NCI-H1694 treated with DMSO at 0.1 percent for 48 hours (cell line): ENCODE data around the gene KCNJ18.
"Not testable (repeated sequence)": the region's sequence is repeated elsewhere in the genome, so short reads cannot be mapped to it uniquely, and the experiment has no call there.

Source experiments
- DNase-seq: peaks from one replicate; lab custom pipeline; 2025; lab: John Stamatoyannopoulos, UW

KCNJ18 gene

DNA sequence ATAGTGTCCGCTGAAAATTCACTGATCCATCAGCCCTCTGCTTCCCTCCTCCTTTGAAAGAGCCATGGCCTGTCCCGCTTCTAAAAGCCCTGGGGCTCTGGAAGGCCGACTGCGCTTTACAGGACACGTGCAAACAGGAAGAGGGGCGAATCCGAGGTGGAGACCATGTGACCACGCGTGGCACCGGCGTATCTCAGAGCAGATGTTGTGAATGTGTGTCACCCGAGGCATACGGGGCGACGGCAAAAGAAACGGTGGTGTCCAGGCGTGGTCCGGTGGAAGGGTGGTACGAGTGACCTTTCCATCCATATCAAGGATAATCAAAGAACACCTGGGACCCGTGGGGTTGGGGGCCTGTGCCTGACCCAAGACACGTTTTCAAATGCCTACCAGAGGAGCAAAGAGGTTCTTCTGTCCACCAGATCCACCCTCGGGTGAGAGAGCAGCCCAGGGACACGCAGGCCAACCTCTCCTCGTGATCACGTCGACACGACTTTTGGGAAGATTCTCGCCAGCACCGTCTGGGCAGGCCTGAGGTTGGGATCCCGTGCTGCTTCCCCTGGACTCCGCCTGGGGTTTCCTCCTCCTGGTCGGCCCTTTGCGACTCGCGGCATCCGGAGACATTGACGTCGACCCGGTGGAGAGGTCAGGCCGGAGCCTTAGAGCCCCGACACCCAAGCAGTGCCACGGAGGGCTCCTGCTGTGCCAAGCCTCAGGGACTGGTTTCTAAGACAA lies 7.1 kb upstream of the KCNJ18 start:
- DNase-seq, result not testable (repeated sequence)

DNA sequence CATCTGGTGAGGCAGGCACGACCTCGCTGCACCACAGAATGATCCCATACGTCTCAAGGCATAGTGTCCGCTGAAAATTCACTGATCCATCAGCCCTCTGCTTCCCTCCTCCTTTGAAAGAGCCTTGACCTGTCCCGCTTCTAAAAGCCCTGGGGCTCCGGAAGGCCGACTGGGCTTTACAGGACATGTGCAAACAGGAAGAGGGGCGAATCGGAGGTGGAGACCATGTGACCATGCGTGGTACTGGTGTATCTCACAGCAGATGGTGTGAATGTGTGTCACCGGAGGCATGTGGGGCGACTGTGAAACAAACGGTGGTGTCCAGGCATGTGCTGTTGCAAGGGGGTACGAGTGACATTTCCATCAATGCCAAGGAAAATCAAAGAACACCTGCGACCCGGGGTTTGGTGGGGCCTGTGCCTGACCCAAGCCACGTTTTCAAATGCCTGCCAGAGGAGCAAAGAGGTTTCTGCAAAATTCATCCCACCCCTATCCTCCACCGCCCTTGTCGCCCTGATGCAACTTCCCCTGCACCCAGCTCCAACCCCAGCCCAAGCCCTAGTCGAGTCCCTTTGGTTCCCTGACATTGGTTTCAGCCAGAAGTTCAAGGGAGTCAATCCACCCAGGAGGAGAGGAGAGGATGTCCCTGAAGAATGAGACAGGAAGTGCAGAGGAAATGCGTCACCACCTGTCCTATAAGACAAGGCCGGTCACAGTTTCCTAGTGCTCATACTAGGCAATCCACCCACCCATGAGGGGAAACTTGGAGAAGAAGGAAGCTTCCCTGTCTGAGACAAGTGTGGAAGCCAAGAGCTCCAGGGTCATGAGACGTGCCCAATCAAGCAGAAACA lies 5.9 kb upstream of the KCNJ18 start:
- no peak for DNase-seq

DNA sequence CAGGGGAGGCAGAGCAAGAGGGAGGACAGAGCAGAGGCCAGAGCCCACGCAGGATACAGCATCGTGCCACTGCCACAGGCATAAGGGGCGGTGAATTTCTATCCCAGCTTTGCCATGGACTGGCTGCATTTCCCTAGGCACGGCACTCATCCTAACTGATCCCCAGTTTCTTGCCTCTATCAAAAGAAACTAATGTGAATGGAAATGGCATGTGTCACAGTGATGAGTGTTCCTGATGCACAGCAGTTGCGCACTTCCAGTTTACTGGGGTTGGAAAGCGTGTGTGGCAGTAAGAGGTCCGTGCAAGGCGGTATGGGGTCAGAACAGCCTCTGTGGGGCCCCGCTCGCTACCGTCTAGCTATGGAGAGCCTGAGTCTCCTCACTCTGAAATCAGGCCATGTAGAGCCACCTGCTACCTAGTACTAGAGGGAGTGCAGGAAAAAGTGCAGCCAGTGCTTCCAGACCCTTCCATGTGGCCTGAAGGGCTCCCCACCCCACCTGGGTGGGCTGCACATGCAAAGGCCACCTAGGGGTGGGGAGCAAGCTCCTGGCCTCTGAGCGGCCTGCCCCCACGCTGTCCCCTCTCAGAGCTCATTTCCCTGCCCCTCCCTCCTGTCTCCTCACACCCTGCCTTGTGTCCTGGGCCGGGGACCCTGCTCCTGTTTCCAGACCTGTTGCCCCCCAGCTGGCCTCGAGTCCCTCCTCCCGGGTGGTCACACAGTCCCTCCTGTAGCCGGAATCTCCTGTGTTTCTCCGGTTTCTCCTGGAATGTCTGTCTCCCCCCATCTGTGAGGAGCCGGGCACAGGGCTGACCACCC lies 5.0 kb upstream of the KCNJ18 start:
- no peak for DNase-seq

- DNase-seq, result no peak
Observed at GRCh38 chr17:21688293-21688949, 3.9 kb upstream of the KCNJ18 start.

DNA sequence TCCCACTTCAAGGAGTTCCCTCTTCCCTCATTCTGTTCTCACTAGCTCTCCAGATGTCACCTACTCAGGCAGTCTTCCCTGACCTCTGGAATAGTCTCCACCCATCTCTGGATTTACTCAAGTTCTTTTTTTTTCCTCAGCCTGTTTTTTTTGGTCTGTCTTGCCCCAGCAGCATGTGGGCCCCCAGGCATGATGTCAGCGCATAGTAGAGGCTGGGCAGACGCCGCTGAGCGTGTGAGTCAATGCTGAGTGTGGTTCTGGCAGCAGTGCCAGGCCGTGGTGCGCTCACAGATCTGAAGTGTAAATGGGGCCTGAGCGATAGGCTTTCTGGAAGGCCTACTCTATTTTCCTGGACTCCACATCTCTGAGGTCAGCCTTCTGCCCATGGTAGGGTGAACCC lies 2.7 kb upstream of the KCNJ18 start:
- DNase-seq, result no peak

GRCh38 chr17:21690811-21691210 lies 1.5 kb upstream of the KCNJ18 start:
- not testable (repeated sequence) for DNase-seq

- not testable (repeated sequence) for DNase-seq
Observed at GRCh38 chr17:21691481-21691880, 842 bp upstream of the KCNJ18 start.

- DNase-seq, result not testable (repeated sequence)
Observed at GRCh38 chr17:21692704-21693065, 362 bp downstream of the KCNJ18 start.

GRCh38 chr17:21693391-21693796 lies 1.1 kb downstream of the KCNJ18 start:
- not testable (repeated sequence) for DNase-seq

DNA sequence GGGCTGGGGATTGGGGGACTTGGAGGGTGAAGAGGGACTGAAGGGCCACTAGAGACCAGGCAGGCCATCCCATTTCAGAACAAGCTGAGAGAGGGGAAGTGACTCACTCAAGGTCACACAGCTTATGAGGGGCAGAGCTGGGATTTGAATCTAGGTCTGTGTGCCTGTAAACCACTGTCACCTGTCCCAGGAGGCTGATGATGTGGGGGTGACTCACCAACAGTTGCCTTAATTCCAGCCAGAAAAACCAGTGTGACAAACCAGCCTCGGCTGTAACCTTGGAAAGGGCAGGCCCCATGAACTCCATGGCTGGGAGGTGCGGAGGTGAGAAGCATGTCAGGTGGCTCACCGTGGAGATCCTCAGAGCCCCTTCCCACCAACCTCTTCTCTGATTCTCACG lies 1.6 kb downstream of the KCNJ18 start:
- not testable (repeated sequence) for DNase-seq

DNA sequence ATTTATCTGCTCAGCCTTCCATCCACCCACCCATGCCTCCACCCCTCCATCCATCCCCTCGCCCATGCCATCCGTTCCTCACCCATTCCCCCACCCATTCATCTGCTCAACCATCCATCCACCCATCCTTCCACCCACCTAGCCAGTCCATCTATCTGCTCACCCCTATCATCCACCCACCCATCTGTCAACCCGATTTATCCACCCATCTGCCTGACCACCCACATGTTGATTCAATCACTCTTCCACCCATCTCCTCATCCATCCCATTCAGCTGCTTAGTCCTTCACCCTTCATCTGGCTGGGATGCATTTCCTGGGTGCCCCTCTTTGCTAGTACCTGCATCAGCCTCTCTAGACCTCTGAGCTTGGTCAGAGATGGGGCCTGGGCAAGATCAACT lies 3.9 kb downstream of the KCNJ18 start:
- DNase-seq, result not testable (repeated sequence)

GRCh38 chr17:21696842-21697507 lies 4.7 kb downstream of the KCNJ18 start:
- DNase-seq, result not testable (repeated sequence)

DNA sequence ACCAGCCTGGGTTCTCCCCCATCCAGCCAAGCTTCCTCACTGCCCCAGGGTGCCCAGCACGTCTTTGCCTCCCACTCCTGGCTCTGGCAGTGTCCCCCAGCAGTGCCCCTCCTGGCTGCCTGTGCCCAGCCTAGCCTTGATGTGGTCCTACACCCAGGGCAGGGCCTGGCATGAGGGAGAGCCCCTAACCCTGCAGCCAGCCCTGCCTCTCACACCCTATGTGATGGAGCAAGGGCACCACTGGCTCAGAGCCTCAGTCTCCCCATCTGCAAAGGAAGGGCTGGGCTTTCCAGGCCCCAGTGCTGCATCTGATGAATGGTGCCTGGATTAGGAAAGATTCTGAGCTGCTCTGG lies 5.2 kb downstream of the KCNJ18 start:
- not testable (repeated sequence) for DNase-seq

DNA sequence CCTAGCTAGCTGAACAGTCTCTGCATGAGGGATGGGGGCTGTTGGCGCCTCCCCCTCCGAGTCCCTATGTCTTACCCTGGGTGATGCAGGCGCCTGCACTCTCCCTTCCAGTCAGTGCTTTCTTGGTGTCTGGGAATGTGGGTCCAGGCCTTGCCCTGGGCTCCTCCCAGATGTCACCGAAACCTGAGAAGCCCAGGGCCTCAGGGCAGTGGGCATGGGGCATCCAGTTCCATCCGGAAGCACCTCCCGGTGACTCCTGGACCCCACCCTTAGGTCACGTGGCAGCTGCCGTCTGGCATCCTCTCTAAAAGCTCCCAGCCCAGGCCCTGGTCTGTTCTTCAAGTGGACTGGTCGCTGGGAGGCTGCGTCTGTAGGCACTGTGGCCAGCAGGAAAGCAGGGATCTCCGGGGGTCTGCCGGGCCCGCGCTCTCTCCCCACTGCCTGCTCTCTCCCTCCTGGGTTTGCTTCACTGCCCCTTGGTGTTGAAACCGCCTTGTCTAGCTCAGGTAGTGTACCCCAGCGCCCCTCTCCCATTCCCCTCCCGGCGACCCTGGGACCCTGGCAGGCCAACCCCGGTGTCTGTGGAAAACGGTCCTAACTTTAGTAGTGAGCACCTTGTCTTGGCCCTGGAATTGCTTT lies 6.2 kb downstream of the KCNJ18 start:
- not testable (repeated sequence) for DNase-seq

DNA sequence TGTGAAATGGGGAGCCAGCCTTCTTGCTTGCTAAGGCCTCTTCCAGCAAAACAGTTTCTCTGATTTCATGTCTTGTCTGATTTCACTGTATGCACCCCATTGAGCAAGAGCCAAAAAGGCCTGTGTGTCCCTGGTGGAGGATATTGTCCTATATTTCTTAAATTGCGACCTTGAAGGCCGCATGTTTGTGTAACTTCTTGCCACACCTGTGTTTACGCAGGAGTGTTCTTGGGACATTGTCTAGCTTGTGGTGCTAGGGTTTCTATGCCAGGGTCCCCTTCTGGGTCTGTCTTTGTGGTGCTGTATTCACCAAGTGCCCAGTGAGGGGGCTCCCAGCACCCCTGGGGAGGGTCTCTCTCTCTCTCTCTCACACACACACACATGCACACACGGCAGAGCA lies 6.8 kb downstream of the KCNJ18 start:
- not testable (repeated sequence) for DNase-seq

DNA sequence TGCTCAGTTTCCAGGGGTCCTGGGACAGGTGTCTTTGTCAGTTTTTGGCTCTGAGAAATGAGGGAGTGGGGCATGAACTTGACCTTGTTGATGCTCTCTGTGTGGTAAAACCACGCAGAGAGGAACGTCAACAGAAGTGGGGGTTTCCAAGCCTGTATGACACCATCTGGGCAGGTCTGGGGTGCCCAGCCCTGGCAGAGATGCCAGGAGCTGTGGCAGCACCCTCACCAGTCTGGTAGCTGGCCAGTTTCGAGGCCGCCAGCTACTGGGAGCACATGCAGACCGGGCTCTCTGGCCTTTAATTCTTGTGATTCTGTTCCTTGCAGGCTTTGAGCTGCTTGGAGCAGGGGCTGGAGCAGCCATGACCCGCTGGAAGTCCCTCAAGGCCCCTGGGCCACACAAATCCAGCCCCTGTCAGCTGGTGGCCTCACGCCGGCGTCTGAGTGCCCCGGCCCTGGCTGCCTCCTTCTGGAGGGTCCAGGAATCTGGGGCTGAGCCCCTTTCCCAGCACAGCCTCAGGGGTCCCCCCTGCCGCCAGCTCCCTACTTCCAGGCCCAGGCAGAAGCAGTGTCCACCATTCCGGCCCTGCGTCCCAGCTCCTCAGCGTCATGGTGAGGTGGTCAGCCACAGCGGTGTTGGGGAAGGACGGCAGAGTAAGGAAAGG lies 7.4 kb downstream of the KCNJ18 start:
- DNase-seq, result not testable (repeated sequence)

GRCh38 chr17:21701090-21701489 lies 8.8 kb downstream of the KCNJ18 start:
- not testable (repeated sequence) for DNase-seq

DNA sequence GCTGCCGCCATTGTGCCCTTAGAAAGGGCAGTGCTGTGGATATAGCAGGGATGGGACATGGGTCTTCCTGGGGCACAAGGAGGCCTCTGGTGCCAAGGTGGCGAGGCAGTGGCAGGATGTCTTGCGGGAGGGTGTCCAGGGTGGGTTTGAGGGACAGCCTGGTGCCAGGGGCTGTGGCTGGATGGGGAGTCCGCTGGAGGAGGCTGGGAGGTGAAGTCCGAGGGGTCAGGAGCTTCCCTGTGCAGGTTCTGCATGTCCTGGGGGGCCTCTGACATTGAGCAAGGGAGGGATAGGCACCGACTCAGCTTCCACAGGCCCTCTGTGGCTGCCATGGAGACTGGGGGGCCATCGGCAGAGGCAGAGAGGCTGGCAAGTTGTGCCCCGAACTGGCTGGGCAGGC lies 9.7 kb downstream of the KCNJ18 start:
- DNase-seq, result not testable (repeated sequence)

- not testable (repeated sequence) for DNase-seq
Observed at GRCh38 chr17:21702521-21702920, 10.2 kb downstream of the KCNJ18 start.

GRCh38 chr17:21702940-21703640 lies 10.8 kb downstream of the KCNJ18 start:
- DNase-seq, result not testable (repeated sequence)
